ENCODE data around the gene KCNQ4. TPM values are rescaled to one million over a fixed set of nuclear protein-coding genes. Genes with fewer than 3 reads are reported as not detected.

KCNQ4 gene
- total and polyA plus RNA-seq, 2 of the 4 experiments (the other 2 are of a cell fraction): 0.07 TPM; not detected in 1

GRCh38 chr1:40820911-40821693 is 37.5 kb downstream of the KCNQ4 start:
- no peak overlapping the region for H4K91ac ChIP-seq (ENCODE audit: insufficient read depth, low read depth, low read length)
- no peak overlapping the region for H3K56ac ChIP-seq (ENCODE audit: extremely low read depth, insufficient read depth, low read length)
- H2BK5ac ChIP-seq (ENCODE audit: low read depth, low read length, poor library complexity, severe bottlenecking): no peak overlapping the region
- H3K9me3 ChIP-seq (ENCODE audit: control insufficient read depth, insufficient read depth, low read length): no peaks in the 10 kb centered on the region
- peak overlapping the region; percentile 27 for H2AFZ ChIP-seq (replicated peaks; ENCODE audit: low read length, poor library complexity)
- H3K36me3 ChIP-seq (ENCODE audit: control insufficient read depth, insufficient read depth, low read length): no peaks in the 10 kb centered on the region
- ChIA-PET CTCF (interaction anchor here (0.5 kb wide), 1 partner anchor 288 kb away, joined by 5 read pairs; no protein-coding TSS in a partner anchor), POLR2A (ENCODE audit: unreplicated experiment) (interaction anchor here (0.6 kb wide), 1 partner anchor 660 kb away, joined by 5 read pairs; no protein-coding TSS in a partner anchor)
- no peak overlapping the region for H2AK5ac ChIP-seq (ENCODE audit: low read depth, low read length)
- ATAC-seq (ENCODE audit: low read depth) (no peak), DNase-seq (no peak)
- no peak overlapping the region for H3K4me3 ChIP-seq (ENCODE audit: insufficient read depth, low read depth, low read length)
- no peak overlapping the region for H3K9ac ChIP-seq (ENCODE audit: low read depth, low read length)
- no peak overlapping the region for H3K27ac ChIP-seq (ENCODE audit: insufficient read depth, low read length)
- dilution Hi-C loops (cut with HindIII; ENCODE audit: low sequenced_read_pairs, unreplicated experiment): no loop called here
- no peaks in the 10 kb centered on the region for H4K20me1 ChIP-seq (ENCODE audit: insufficient read depth, low read length)
- H3K23ac ChIP-seq (ENCODE audit: low read depth, low read length): no peak overlapping the region
- H2BK15ac ChIP-seq (ENCODE audit: low read depth, low read length): no peak overlapping the region
- H3K4me2 ChIP-seq (ENCODE audit: low read depth, low read length): no peak overlapping the region
- no peaks in the 10 kb centered on the region for H3K79me1 ChIP-seq (ENCODE audit: low read depth in 1 of 2, low read length in 2 of 2)
- no peak overlapping the region for H4K5ac ChIP-seq (ENCODE audit: low read depth, low read length)
- peaks cover 15% of the 10 kb centered on the region for H3K4me1 ChIP-seq (ENCODE audit: control insufficient read depth, insufficient read depth, low read length)
- in situ Hi-C loops (cut with MboI; ENCODE audit: low sequenced_read_pairs): no loop called here
- BruUV-seq (replicated peaks): no TSS peak
- no peak overlapping the region for H2AK9ac ChIP-seq (replicated peaks; ENCODE audit: low read depth, low read length, poor library complexity)
- no peak overlapping the region for H2BK20ac ChIP-seq (ENCODE audit: low read depth, low read length)
- H3K18ac ChIP-seq (ENCODE audit: low read depth, low read length): no peak overlapping the region
- H3K4ac ChIP-seq (ENCODE audit: low read depth, low read length): no peak overlapping the region
- peaks cover 15% of the 10 kb centered on the region for H3K9me1 ChIP-seq (ENCODE audit: insufficient read depth, low read length)
- intact Hi-C loops (cut with micrococcal nuclease): no loop called here
- WGBS, 2 experiments (ENCODE audit: extremely low coverage in 2 of 2, insufficient read length in 1 of 2): no CpG with 5 or more reads among the region's 6 CpGs
- H3K27me3 ChIP-seq (ENCODE audit: control insufficient read depth, insufficient read depth, low read length): peaks cover 34% of the 10 kb centered on the region
- H2BK120ac ChIP-seq (ENCODE audit: low read depth, low read length): no peak overlapping the region
- no peak overlapping the region for H3K14ac ChIP-seq (replicated peaks; ENCODE audit: low read depth, low read length)
- H4K8ac ChIP-seq (ENCODE audit: low read depth in 2 of 2, low read length in 2 of 2): no peak overlapping the region
- TF ChIP-seq RCOR1 (IDR thresholded peaks at IDR 0.05; ENCODE audit: insufficient replicate concordance, low read length) (no peak), MAZ (IDR thresholded peaks at IDR 0.05; ENCODE audit: borderline replicate concordance, low read depth, low read length) (no peak), MXI1 (IDR thresholded peaks at IDR 0.05; ENCODE audit: borderline replicate concordance, low read depth, low read length) (no peak), FOS (IDR thresholded peaks at IDR 0.05; ENCODE audit: low read depth, low read length) (no peak), ELK1 (IDR thresholded peaks at IDR 0.05; ENCODE audit: borderline replicate concordance, low read depth, low read length) (no peak), NFE2L2 (IDR thresholded peaks at IDR 0.05; ENCODE audit: low read depth, low read length) (no peak), SMC3 (IDR thresholded peaks at IDR 0.05; ENCODE audit: low read depth, low read length) (no peak), POLR2A (IDR thresholded peaks at IDR 0.05; ENCODE audit: low read depth, low read length) (no peak), CTCF (conservative IDR thresholded peaks at IDR 0.05; ENCODE audit: low read depth, low read length) (no peak), CHD1 (IDR thresholded peaks at IDR 0.05; ENCODE audit: low read depth, low read length) (no peak), RFX5 (IDR thresholded peaks at IDR 0.05; ENCODE audit: low read depth, low read length) (no peak), USF2 (IDR thresholded peaks at IDR 0.05; ENCODE audit: low read depth, low read length) (no peak), MAFK (IDR thresholded peaks at IDR 0.05; ENCODE audit: low read depth, low read length) (no peak), RAD21 (IDR thresholded peaks at IDR 0.05; ENCODE audit: low read length) (no peak), CEBPB (IDR thresholded peaks at IDR 0.05; ENCODE audit: low read depth, low read length) (no peak)

Data from IMR-90 (cell line).